ENCODE data around the gene PPM1K.

PPM1K gene

DNA sequence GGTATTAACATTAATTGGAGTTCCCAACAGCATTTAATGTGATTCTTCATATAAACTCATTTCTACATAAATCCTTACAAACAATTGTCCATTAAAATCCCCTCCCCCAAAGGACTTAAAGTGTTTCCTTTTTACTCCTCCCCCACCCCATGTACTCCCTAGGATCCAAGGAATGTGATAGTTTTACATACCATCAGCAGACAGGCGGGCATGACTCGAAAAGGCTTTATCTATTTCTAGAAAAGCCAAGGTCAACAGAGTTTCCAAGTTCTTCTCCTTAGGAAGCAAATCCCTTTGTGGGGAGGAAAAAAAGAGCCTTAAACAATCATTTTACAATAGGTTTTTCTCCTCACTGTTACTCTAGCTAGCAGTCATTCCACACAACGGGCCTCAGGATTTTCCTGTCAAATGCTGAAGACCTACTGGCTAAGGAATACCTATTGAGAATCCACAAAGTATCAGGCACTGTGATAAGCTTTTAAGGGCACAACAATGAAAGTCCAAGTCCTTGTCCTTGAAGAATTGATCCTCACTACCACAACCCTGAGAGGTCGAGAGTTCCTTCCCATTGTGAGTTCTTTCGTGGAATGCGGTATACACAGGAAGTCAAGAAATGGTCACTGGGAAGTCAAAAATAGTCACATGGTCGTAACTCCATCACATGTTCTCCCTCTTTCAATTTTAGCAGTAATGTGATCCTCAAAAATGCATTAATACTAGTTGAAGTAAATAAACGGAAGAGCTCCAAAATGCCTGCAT, 7.2 kb downstream of the PPM1K start:
- no peak for DNase-seq

DNA sequence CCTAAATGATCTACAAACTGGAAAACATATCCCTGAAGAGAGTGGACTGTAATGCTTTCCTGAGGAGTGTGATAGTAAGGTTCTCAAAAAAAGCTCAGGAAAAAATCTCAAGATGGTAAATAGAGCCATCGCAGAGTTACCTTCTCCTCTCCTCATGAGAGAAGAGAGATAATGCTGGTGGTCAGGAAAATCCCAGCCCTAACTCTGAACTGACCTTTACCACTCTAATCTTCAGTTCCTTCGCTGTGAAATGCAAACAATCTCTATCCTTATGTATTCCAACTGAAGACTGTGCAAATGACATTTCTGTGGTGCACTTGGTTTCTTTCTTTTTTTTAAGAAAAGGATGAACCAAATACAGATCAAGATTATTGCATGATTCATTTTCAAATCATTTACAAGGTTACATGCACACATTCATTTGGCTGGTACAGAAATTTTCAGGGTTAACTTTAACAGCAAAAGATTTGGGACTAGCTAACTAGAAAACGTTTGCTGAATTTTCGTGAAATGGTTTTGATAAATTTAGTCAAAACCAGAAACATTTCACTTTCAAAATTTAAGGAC, 8.3 kb downstream of the PPM1K start:
- DNase-seq = no peak

GRCh38 chr4:88275516-88275915, 8.8 kb downstream of the PPM1K start:
- no peak for DNase-seq

DNA sequence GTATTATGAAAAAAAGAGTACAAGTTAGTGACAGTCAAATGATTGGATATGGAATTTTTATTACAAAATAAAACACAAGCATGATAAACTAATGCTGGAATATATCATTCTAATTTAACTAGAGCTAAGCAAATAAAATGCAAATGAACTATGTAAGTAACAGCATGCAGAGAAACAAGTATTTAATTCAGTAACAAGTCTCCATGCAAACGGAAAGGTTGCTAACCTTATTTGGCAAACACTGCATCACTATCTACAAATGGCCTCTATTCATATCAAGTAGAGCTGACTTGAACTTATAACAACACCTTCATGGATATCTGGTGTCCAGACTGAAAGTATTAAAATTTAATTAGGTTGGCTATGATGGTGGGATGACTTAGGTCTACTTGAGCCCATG, 15.4 kb downstream of the PPM1K start:
- no peak for DNase-seq

DNA sequence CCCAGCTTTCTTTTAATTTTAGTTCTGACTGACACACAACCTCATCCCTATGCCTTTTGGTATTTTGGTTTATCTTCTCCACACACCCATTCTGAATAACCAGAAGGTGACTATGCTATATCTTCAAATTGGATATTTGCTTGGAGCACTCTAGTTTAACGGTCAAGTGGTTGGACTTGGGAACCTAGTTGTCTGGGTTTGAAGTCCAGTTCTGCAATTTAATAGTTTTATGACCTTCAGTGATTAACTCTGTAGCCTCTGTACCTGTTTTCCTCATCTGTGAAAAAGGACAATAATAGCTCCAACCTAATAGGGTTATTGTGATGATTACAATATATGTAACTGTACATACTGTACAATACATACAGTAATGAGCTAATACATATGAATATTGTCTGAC, 20.0 kb downstream of the PPM1K start:
- DNase-seq = no peak

- no peak for DNase-seq
These were observed 26.6 kb downstream of the PPM1K start for GRCh38 chr4:88257726-88258125.

GRCh38 chr4:88255111-88255510, 29.2 kb downstream of the PPM1K start:
- DNase-seq = no peak

GRCh38 chr4:88251924-88252323, 32.4 kb downstream of the PPM1K start:
- DNase-seq = no peak

DNA sequence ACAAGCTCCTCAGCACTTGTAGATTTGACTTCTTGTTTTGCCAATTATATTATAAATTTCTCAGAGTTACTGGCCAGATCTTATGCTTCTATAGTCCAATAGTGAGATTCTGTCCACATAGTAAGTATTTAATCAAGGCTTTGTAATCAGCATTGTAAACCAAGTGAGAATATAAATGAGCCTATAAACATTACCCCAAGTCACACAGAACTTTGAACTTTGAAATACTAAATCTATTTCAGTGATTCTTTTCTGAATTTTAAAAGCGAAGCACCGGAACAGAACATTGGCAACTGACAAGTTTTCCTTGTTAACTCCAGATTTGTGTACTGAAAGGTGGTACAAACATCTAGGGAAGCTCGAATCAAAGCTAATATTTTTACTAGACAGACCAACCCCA, 37.2 kb downstream of the PPM1K start:
- DNase-seq = no peak

GRCh38 chr4:88246600-88246999, 37.8 kb downstream of the PPM1K start:
- DNase-seq = no peak

- DNase-seq = no peak
These were observed 39.4 kb downstream of the PPM1K start for GRCh38 chr4:88244816-88245579.

DNA sequence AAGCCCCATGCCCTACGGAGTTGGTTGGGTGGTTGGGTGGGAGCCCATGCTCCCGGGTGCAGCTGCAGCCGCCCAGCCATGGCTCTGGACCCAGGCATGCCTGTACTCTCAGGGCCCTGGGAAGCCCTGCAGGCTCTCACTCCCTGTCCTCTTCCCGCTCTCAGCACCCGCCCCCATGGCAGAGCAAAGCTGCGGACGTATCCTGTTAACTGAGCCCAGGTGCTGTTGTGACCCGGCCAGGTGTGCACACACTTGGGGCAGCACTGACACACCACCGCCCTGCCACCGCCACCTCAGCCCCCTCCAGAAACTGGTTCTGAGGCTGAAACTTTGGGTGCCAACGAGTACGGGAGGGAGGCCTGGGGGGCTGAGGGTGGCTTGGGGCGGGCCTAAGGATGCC, 40.3 kb downstream of the PPM1K start:
- DNase-seq = no peak

GRCh38 chr4:88242144-88242543, 42.2 kb downstream of the PPM1K start:
- DNase-seq = no peak

GRCh38 chr4:88240297-88240714, 44.1 kb downstream of the PPM1K start:
- no peak for DNase-seq

- no peak for DNase-seq
These were observed 53.2 kb downstream of the PPM1K start for GRCh38 chr4:88230969-88231771.

DNA sequence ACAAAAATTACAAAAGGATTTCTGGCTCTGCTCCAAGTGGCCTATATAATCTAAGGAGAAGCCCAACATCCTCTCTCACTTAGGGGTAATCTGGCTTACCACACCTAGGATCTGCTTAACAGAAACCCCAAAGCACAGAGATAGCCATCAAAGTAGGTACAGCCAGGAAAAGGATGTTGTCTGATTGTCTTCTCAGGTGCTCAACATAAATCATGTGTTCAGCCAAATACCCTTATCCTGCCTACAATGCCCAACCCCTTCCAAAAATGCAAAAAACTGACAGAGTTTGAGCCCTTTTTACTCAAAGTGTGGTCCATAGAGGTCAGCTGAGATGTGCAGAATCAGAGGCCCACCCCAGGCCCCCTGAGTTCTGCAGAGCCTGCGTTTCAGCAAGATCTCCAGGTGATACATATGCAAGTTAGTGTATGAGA, 53.9 kb downstream of the PPM1K start:
- no peak for DNase-seq

- DNase-seq = no peak
These were observed 56.6 kb downstream of the PPM1K start for GRCh38 chr4:88227734-88228133.

DNA sequence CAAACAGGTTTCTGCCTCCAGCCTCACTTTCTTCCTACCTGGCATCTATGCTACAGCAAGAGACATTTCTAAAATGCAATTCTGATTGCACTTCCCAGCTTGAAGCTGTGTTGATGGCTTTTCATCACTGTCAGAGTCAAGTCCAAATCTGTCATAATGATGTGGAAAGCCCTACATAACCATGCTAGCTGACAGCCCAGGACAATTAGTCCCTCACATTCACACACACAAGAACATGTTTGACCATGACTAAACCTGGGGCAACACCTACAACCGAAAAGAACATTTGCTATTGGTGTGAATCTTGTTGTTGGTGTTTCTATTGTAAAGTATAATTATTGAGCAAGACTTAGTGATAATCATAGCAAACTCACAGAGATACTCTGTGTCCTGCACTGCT, 58.2 kb downstream of the PPM1K start:
- no peak for DNase-seq

DNA sequence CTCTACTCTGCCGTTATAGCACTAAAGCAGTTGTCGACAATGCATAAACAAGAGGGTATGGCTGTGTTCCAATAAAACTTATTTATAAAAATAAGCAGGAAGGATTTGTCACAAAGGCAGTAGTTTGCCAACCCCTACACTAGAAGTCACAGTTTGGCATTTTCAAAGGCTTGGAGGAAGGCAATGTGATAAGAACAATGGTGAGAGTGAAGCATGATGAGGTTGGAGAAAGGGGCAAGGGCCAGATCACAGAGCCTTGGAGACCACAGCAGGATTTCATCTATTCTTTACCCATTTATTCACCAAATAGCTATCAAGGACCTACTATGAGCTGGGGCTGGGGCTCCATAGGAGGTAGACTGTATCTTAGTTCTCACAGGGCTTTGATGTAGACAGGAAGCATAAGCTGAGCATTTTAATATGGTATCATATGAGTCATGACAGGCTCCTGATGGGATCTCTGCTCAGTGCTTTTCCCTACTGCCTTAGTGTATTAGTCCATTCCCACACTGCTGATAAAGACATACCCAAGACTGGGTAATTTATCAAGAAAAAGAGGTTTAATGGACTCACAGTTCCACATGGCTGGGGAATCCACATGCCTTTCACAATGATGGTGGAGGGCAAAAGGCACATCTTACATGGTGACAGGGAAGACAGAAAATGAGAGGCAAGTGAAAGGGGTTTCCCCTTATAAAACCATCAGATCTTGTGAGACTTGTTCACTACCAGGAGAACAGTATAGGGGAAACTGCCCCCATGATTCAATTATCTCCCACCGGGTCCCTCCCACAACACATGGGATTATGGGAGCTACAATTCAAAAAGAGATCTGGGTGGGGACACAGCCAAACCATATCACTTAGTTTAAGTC, 58.9 kb downstream of the PPM1K start:
- no peak for DNase-seq

- DNase-seq = no peak
These were observed 60.8 kb downstream of the PPM1K start for GRCh38 chr4:88223516-88223915.

DNA sequence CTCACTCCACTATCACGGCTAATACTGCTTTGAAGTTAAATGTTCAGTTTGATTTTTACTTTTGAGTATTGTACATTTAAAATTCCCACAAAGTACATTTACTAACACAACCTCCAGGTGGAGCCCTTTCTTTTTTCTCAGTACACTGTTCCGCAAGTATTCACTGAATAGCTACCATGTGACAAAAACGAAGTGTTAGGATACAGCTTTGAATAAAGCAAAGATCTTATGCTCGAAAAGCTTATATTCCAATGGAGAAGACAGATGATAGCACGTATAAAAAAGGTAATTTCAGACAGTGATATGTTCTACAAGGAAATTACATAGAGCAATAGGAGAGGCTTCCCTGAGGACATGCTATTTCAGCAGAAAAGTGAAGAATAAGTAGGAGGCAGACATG, 65.3 kb downstream of the PPM1K start:
- no peak for DNase-seq

DNA sequence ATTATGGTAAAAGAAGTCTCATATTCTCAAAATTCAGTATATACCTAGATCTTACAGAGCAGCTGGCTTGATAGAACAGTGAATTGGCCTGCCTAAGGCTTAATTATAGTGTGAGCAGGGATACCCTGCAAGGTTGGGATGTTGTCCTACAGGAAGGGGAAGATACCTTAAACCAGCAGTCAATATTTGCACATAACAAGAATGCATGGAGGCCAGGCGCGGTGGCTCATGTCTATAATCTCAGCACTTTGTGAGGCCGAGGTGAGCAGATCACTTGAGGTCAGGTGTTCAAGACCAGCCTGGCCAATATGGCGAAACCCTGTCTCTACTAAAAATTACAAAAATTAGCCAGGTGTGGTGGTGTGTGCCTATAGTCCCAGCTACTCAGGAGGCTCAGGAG, 67.2 kb downstream of the PPM1K start:
- no peak for DNase-seq
